ENCODE data around the gene IRF2.
A peak's percentile ranks its signal among the peaks of the same experiment; 100 is the strongest.

Gene IRF2

GRCh38 chr4:184416913-184417734 lies 57.2 kb downstream of the IRF2 start:
- Mint-ChIP-seq H3K4me3 (no peak overlapping the region), H3K27me3 (ENCODE audit: low read depth, poor library complexity) (peaks cover 8% of the 10 kb centered on the region), H3K4me1 (peaks cover 10% of the 10 kb centered on the region), H3K36me3 (ENCODE audit: low read depth) (peaks cover 51% of the 10 kb centered on the region), H3K9me3 (peaks cover 9% of the 10 kb centered on the region), H3K27ac (no peak overlapping the region)
- TF ChIP-seq, protein P1, sequence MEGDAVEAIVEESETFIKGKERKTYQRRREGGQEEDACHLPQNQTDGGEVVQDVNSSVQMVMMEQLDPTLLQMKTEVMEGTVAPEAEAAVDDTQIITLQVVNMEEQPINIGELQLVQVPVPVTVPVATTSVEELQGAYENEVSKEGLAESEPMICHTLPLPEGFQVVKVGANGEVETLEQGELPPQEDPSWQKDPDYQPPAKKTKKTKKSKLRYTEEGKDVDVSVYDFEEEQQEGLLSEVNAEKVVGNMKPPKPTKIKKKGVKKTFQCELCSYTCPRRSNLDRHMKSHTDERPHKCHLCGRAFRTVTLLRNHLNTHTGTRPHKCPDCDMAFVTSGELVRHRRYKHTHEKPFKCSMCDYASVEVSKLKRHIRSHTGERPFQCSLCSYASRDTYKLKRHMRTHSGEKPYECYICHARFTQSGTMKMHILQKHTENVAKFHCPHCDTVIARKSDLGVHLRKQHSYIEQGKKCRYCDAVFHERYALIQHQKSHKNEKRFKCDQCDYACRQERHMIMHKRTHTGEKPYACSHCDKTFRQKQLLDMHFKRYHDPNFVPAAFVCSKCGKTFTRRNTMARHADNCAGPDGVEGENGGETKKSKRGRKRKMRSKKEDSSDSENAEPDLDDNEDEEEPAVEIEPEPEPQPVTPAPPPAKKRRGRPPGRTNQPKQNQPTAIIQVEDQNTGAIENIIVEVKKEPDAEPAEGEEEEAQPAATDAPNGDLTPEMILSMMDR (IDR thresholded peaks at IDR 0.05): no peak
- DNase-seq: no peak

DNA sequence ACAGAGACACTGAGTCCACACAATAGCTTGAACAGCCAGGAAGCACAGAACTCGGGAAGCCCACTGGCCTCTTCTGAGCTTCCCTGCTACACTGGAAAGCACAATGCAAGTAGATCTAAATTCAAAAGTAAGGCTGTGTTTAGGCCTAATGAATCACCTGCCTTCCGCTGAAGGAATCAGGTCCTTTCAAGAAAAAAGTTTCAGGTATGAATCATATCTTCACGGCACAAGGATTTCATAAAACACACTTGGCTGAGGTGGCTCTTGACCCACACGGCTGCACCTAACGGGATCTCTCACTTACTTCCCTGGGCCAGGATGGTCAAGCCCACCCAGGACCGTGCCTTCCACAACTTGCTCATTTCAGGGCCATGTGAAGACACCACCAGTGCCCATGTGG lies 59.3 kb downstream of the IRF2 start:
- H3K27me3 Mint-ChIP-seq (ENCODE audit: low read depth, poor library complexity): peaks cover 5% of the 10 kb centered on the region
- H3K4me3 Mint-ChIP-seq: no peak overlapping the region
- peak overlapping the region; percentile 59 for H3K27ac Mint-ChIP-seq
- peaks cover 46% of the 10 kb centered on the region for H3K36me3 Mint-ChIP-seq (ENCODE audit: low read depth)
- no peaks in the 10 kb centered on the region for H3K9me3 Mint-ChIP-seq
- H3K4me1 Mint-ChIP-seq: peaks cover 10% of the 10 kb centered on the region
- no peak for DNase-seq
- TF ChIP-seq, protein P1 (IDR thresholded peaks at IDR 0.05): no peak

GRCh38 chr4:184413261-184414046 lies 60.9 kb downstream of the IRF2 start:
- DNase-seq: no peak
- H3K36me3 Mint-ChIP-seq (ENCODE audit: low read depth): peaks cover 56% of the 10 kb centered on the region
- peak overlapping the region; percentile 72 for H3K27ac Mint-ChIP-seq
- TF ChIP-seq, protein P1 (IDR thresholded peaks at IDR 0.05): no peak
- H3K9me3 Mint-ChIP-seq: no peaks in the 10 kb centered on the region
- H3K4me1 Mint-ChIP-seq: peaks cover 20% of the 10 kb centered on the region
- H3K27me3 Mint-ChIP-seq (ENCODE audit: low read depth, poor library complexity): peaks cover 5% of the 10 kb centered on the region
- H3K4me3 Mint-ChIP-seq: no peak overlapping the region

DNA sequence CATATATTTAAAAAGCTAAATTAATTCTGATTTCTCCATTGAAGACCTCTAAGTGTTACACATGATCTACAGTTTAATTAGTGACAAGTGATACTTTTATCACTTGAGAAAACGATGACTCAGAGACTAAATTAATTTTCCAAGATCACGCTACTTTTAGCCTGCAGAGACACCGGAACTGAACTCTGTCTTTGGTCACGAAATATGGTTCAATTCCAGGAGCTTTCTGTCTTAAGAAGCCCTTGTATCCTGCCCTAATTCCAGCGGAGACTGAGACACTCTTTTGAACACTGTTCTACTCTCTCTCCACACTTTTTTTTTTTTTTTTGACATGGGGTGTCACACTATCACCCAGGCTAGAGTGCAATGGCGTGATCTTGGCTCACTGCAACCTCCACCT lies 63.6 kb downstream of the IRF2 start:
- Mint-ChIP-seq H3K4me1 (peaks cover 36% of the 10 kb centered on the region), H3K27me3 (ENCODE audit: low read depth, poor library complexity) (peaks cover 5% of the 10 kb centered on the region), H3K27ac (no peak overlapping the region), H3K36me3 (ENCODE audit: low read depth) (peaks cover 63% of the 10 kb centered on the region), H3K9me3 (no peaks in the 10 kb centered on the region), H3K4me3 (no peak overlapping the region)
- TF ChIP-seq, protein P1 (IDR thresholded peaks at IDR 0.05): no peak
- no peak for DNase-seq

DNA sequence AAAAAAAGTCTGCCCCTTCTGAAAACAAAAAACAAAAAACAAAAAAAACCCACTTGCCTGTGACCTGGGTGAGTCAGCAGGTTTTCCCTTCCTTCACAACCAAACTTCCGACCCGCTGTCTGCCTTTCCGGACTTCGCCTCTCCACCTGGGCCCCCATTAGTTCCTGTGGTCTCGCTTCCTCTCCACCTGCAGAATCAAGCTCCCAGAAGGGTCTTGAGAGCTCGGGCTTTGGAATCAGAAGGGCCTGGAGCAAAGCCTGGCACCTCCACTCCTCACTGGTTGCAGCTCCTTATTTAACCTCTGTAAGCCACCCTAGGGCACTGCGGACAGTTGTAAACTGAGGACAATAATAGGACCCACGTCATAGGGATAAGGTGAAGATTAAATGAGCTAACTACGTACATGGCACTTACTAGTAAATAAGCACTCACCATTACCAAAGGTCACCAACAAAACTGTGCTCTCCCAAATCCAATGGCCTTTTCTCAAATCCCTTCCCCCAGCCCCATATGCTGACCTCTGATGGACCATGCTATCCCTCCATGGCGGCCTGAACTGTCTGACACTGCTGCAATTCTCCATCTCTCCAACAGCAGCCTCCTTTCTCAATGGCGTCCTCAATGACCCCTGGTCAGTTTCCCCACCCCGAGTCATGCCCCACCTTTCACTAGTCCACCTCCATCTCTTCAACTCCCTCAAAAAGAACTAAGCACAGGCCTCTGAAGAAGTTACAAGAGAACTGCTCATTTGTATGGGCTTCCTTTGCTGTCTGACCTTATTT lies 64.2 kb downstream of the IRF2 start:
- Mint-ChIP-seq H3K9me3 (no peaks in the 10 kb centered on the region), H3K27me3 (ENCODE audit: low read depth, poor library complexity) (peaks cover 5% of the 10 kb centered on the region), H3K36me3 (ENCODE audit: low read depth) (peaks cover 65% of the 10 kb centered on the region), H3K4me3 (no peak overlapping the region), H3K27ac (no peak overlapping the region), H3K4me1 (peaks cover 36% of the 10 kb centered on the region)
- TF ChIP-seq, protein P1 (IDR thresholded peaks at IDR 0.05): no peak
- DNase-seq: no peak
